Keratinocyte (primary cell): Measurements from ENCODE around the gene SAMD3.
"Not testable (repeated sequence)": the region's sequence is repeated elsewhere in the genome, so short reads cannot be mapped to it uniquely, and the experiment has no call there.

Experiments
- EZH2 ChIP-seq: IDR thresholded peaks from one replicate; pipeline ENCODE4 v1.6.1; 2012; ENCODE audit warnings: inconsistent platforms, mild to moderate bottlenecking, low read length, moderate library complexity
- TF ChIP-seq, protein P1 (sequence below), 3 experiments: IDR thresholded peaks in 1 of 3; conservative IDR thresholded peaks in 1 of 3; optimal IDR thresholded peaks in 1 of 3; 2 replicates in 2 of 3; 3 replicates in 1 of 3; pipeline versions ENCODE3 to v1.5.1; 2011; ENCODE audit warnings: low read length in 3 of 3, mild to moderate bottlenecking in 3 of 3, moderate library complexity in 2 of 3, control low read depth in 1 of 3, inconsistent platforms in 1 of 3; ENCODE audit not compliant: insufficient read depth in 2 of 3; ENCODE audit errors: extremely low read depth in 1 of 3

DNA sequence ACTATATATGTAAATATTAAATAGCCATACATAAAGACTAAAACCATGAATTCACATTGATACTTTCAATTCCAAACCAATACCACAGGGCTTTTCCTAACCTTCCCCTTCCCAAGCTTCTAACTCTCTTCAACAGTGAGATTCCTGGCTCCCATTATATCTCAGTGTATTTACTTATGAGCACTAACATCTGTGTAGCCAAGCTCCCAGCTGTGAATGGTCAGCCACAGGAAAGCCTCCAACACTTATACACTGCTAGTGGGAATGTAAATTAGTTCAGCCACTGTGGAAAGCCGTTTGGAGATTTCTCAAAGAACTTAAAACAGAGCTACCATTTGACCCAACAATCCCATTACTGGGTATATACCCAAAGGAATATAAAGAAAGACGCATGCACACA, 73.7 kb downstream of the SAMD3 start:
- TF ChIP-seq, protein P1, sequence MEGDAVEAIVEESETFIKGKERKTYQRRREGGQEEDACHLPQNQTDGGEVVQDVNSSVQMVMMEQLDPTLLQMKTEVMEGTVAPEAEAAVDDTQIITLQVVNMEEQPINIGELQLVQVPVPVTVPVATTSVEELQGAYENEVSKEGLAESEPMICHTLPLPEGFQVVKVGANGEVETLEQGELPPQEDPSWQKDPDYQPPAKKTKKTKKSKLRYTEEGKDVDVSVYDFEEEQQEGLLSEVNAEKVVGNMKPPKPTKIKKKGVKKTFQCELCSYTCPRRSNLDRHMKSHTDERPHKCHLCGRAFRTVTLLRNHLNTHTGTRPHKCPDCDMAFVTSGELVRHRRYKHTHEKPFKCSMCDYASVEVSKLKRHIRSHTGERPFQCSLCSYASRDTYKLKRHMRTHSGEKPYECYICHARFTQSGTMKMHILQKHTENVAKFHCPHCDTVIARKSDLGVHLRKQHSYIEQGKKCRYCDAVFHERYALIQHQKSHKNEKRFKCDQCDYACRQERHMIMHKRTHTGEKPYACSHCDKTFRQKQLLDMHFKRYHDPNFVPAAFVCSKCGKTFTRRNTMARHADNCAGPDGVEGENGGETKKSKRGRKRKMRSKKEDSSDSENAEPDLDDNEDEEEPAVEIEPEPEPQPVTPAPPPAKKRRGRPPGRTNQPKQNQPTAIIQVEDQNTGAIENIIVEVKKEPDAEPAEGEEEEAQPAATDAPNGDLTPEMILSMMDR (optimal IDR thresholded peaks at IDR 0.05 in 1 of 3, IDR thresholded peaks at IDR 0.05 in 1 of 3, conservative IDR thresholded peaks at IDR 0.05 in 1 of 3; ENCODE audit: extremely low read depth in 1 of 3, insufficient read depth in 2 of 3, low read length in 3 of 3), result not testable (repeated sequence)
- not testable (repeated sequence) for TF ChIP-seq EZH2
